ENCODE data around the gene PIP5K1B. TPM values are rescaled to one million over a fixed set of nuclear protein-coding genes. Genes with fewer than 3 reads are reported as not detected.

The PIP5K1B gene
- total RNA-seq, 6 experiments from 2014 or later, result not detected

DNA sequence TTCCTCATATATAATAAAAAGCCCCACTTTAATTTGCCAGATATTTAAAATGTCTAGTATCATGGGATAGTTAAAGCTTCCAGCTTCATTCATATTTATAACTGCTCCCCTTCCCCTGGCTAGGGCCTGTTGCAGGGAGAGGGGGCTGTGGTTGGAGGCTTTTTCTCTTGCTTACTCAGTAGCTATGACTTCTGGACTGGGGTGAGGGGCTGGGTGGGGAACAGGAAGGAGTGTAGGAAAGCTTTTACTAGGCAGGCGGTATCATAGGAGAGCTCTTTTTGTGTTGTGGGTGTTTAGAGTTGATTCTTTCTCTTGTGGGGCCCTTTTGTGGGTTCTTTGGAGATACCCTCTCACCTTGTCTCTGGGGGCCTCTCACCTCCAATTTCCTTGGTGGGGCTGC lies 39.4 kb downstream of the PIP5K1B start:
- Mint-ChIP-seq H3K36me3 (ENCODE audit: low read depth) (no peaks in the 10 kb centered on the region), H3K4me3 (no peak overlapping the region), H3K9me3 (no peaks in the 10 kb centered on the region), H3K4me1 (ENCODE audit: low read depth) (no peaks in the 10 kb centered on the region), H3K27me3 (ENCODE audit: insufficient read depth) (peaks cover 2% of the 10 kb centered on the region; the same call in 1 of the 2 replicates), H3K27ac (no peak overlapping the region)
- no peak for DNase-seq
- TF ChIP-seq, protein P1, sequence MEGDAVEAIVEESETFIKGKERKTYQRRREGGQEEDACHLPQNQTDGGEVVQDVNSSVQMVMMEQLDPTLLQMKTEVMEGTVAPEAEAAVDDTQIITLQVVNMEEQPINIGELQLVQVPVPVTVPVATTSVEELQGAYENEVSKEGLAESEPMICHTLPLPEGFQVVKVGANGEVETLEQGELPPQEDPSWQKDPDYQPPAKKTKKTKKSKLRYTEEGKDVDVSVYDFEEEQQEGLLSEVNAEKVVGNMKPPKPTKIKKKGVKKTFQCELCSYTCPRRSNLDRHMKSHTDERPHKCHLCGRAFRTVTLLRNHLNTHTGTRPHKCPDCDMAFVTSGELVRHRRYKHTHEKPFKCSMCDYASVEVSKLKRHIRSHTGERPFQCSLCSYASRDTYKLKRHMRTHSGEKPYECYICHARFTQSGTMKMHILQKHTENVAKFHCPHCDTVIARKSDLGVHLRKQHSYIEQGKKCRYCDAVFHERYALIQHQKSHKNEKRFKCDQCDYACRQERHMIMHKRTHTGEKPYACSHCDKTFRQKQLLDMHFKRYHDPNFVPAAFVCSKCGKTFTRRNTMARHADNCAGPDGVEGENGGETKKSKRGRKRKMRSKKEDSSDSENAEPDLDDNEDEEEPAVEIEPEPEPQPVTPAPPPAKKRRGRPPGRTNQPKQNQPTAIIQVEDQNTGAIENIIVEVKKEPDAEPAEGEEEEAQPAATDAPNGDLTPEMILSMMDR (IDR thresholded peaks at IDR 0.05), result no peak

DNA sequence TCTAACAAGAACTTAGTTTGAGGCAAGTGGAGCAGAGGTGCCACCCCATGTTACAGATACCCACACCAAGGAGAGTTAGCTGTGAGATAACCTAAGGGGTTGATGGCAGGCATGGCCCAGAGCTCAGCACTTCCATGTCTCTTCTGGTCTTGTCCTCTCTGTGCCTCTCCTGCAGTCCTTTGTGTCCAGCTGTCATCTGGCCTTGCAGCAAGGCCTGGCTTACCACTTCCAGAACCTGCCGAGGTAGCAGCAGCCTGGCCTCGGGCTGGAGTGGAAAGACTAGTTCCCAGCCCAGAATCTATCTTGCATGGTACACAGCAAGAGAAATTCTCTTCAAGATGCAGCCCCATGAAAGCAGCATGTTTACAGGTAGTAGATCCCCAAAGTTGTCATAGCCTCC lies 41.5 kb downstream of the PIP5K1B start:
- Mint-ChIP-seq H3K4me1 (ENCODE audit: low read depth) (no peaks in the 10 kb centered on the region), H3K27ac (no peak overlapping the region), H3K36me3 (ENCODE audit: low read depth) (no peaks in the 10 kb centered on the region), H3K27me3 (ENCODE audit: insufficient read depth) (peaks cover 2% of the 10 kb centered on the region; the same call in 1 of the 2 replicates), H3K9me3 (no peaks in the 10 kb centered on the region), H3K4me3 (no peak overlapping the region)
- TF ChIP-seq, protein P1 (IDR thresholded peaks at IDR 0.05), result no peak
- DNase-seq, result no peak

DNA sequence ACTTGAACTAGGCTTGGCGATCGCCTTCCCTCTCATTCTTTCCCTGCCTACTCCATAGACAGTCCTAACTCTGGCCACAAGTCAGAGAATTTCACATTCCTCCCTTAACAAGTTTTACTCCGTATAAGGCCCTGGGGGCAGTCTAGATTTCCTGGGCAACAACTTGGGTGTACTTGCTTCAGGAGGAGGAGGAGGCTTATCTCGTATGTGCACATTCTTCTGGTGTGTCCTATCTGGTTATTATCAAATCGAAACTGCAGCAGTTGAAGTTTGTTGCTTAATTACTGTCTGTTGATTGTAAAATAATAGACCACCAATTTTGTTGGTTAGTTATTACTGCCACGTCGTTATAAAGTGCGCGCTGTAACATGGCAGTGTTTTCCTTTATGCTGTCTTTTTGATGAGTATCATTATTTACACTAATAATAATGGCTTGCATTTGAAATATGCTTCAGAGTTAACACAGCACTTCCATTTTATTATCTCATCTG lies 42.0 kb downstream of the PIP5K1B start:
- DNase-seq, result no peak
- Mint-ChIP-seq H3K27ac (no peak overlapping the region), H3K9me3 (no peaks in the 10 kb centered on the region), H3K36me3 (ENCODE audit: low read depth) (no peaks in the 10 kb centered on the region), H3K4me3 (no peak overlapping the region), H3K4me1 (ENCODE audit: low read depth) (no peaks in the 10 kb centered on the region), H3K27me3 (ENCODE audit: insufficient read depth) (peaks cover 2% of the 10 kb centered on the region; the same call in 1 of the 2 replicates)
- TF ChIP-seq, protein P1 (IDR thresholded peaks at IDR 0.05), result no peak

DNA sequence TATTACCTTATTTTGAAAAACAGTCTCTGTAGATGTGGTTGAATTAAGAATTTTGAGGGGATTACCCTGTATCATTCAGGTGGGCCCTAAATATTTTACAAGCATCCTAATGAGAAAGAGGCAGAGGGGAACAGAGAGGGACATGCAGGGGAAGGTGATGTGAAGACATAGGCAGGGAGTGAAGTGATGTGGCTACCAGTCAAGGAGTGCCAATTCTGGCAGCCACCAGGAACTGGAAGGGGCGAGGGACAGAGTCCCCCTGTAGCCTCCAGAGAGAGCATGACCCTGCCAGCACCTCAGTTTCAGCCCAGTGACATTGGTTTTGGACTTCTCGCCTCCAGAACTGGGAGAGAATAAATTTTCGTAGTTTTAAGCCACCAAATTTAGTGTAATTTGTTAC lies 44.1 kb downstream of the PIP5K1B start:
- H3K27me3 Mint-ChIP-seq (ENCODE audit: insufficient read depth), result peaks cover 2% of the 10 kb centered on the region
- H3K9me3 Mint-ChIP-seq, result no peaks in the 10 kb centered on the region
- H3K4me3 Mint-ChIP-seq, result no peak overlapping the region
- H3K27ac Mint-ChIP-seq, result no peak overlapping the region
- no peaks in the 10 kb centered on the region for H3K4me1 Mint-ChIP-seq (ENCODE audit: low read depth)
- DNase-seq, result no peak
- TF ChIP-seq, protein P1 (IDR thresholded peaks at IDR 0.05), result no peak
- no peaks in the 10 kb centered on the region for H3K36me3 Mint-ChIP-seq (ENCODE audit: low read depth)

DNA sequence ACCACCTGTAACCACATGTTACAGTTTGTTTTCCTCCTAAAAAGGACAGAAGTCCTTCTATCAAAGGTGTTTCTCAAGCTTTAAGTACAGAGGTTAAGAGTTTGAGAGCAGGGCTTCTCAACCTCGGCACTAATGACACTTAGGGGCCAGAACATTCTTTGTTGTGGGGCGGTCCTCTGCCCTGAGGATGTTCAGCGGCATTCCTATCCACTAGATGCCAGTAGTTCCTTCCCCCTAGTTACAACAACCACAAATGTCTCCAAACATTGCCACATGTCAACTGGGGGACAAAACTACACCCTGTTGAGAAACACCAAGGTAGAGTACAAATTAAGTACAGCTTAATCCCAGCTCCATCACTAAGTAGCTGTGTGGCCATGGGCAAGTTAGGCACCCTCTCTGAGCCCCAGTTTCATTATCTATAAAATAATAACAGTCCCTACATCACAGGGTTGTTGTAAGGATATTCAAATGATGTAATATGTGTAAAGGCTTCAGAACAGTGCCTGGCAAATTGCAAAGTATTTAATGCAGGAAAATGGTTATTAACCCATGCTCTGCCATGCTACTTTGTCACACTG lies 44.6 kb downstream of the PIP5K1B start:
- no peak for DNase-seq
- H3K4me1 Mint-ChIP-seq (ENCODE audit: low read depth), result no peaks in the 10 kb centered on the region
- TF ChIP-seq, protein P1 (IDR thresholded peaks at IDR 0.05), result no peak
- no peaks in the 10 kb centered on the region for H3K36me3 Mint-ChIP-seq (ENCODE audit: low read depth)
- H3K9me3 Mint-ChIP-seq, result no peaks in the 10 kb centered on the region
- no peak overlapping the region for H3K4me3 Mint-ChIP-seq
- H3K27me3 Mint-ChIP-seq (ENCODE audit: insufficient read depth), result peaks cover 2% of the 10 kb centered on the region
- H3K27ac Mint-ChIP-seq, result no peak overlapping the region

All from HFFc6 (cell line).